GM18507 (cell line): ENCODE data around the gene ZFPL1.
"Not testable (repeated sequence)": the region's sequence is repeated elsewhere in the genome, so short reads cannot be mapped to it uniquely, and the experiment has no call there.

Experiments
- DNase-seq: peaks from one replicate; pipeline ENCODE4 v3.0.0; 2011; ENCODE audit warnings: low read depth; ENCODE audit not compliant: insufficient read length; ENCODE audit errors: extremely low spot score
- FAIRE-seq: peaks from 2 replicates; lab custom pipeline; 2011; peaks lifted over from hg19 to GRCh38; lab: Jason Lieb, UNC

ZFPL1 gene

GRCh38 chr11:65111744-65112545, 27.9 kb downstream of the ZFPL1 start, which contains the start of gene TM7SF2:
TM7SF2 (plus strand) TSS chr11:65111872; CDS start chr11:65112016, 144 bp downstream.
- FAIRE-seq (peak; percentile 91), DNase-seq (peak; percentile 88)

GRCh38 chr11:65112546-65113360, 28.7 kb downstream of the ZFPL1 start:
- FAIRE-seq (peak; percentile 62), DNase-seq (no peak)

- DNase-seq (no peak), FAIRE-seq (no peak)
Observed at GRCh38 chr11:65113361-65113756, 29.3 kb downstream of the ZFPL1 start.

DNA sequence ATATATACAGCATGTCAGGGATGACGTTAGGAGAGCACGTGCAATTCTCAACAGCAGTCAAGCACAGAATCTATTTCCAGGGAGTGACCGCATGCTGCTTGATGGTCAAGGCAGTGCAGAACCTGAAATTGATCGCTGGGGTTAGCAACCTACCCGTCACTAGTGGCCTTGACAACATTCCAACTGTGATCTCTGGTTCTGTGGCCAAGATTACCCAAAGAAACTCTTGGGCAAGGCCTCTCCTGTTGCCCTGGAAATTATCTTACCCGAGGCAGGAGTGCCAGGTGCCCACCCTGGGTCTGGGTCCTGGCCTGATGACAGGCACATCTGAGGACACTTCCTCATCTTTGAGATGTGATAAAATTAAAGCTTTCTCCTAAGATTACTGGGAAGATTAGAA, 29.8 kb downstream of the ZFPL1 start:
- FAIRE-seq = no peak
- no peak for DNase-seq

DNA sequence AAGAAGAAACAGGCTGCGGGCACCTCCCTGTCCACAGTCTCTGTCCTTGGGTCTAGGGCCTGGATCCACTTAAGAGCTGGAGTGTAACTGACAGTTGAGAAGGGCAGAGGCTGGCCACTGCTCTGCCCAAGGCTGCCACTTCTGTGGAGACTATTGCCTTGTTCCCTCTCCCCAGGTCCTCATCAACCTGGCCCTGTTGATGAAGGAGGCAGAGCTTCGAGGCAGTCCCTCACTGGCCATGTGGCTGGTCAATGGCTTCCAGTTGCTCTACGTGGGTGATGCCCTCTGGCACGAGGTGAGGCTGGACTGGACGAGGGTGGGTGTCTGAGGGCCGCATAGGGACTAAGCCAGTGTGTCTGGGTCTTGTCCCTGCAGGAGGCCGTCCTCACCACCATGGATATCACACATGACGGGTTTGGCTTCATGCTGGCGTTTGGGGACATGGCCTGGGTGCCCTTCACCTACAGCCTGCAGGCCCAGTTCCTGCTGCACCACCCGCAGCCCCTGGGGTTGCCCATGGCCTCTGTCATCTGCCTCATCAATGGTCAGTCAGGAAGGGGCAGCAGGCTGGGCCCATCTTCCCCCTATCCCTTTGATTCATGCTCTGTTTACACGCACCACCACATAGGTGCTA, 30.6 kb downstream of the ZFPL1 start:
- DNase-seq (no peak), FAIRE-seq (no peak)

GRCh38 chr11:65115361-65116082, 31.5 kb downstream of the ZFPL1 start:
- DNase-seq (no peak), FAIRE-seq (no peak)

DNA sequence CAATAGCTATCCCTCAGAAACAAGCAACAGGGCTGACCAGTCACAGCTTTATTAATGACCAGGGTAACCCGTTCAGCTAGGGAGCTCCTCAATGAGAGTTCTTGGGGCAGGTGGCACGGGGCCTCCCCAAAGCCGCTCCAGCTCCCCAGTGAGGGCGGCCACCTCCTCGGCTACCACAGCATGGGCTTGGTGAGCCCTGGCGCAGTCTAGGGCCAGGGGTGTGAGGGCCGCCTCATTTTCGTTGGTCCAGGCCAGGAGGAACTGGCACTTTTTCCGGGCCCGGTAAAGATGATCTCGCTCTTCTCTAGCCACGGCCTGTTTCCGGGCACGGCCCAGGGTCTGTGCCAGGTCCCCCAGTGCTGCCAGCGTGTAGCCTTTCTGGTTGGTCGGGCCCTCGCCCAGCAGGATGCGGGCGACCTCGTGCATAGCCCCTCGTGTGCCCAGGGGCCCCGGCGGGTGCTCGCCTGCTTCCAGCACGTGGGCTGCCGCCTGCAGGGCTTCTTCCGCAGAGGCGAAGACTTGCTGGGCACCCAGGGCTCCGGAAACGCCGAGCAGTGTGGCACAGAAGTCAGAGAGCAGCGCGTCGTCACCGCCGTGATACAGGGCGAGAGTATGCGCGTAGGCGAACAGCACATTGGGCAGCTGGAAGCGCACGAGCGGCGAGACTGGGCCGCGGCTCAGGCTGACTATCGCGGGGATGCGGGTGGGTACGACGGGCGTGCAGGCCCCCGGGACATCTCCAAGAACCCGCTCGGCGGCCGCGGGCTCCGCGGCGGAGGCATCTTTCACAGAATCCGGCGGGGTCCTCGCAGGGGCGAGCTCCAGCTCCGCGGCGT, 32.6 kb downstream of the ZFPL1 start:
- DNase-seq (no peak), FAIRE-seq (no peak)

GRCh38 chr11:65117206-65118096, 33.4 kb downstream of the ZFPL1 start, which contains the start of gene ZNHIT2:
ZNHIT2 (minus strand) TSS chr11:65117701; CDS start chr11:65117653, 48 bp downstream.
- FAIRE-seq = peak; percentile 99
- DNase-seq = peak; percentile 82

- DNase-seq = no peak
- no peak for FAIRE-seq
Observed at GRCh38 chr11:65118097-65118837, 34.2 kb downstream of the ZFPL1 start.

DNA sequence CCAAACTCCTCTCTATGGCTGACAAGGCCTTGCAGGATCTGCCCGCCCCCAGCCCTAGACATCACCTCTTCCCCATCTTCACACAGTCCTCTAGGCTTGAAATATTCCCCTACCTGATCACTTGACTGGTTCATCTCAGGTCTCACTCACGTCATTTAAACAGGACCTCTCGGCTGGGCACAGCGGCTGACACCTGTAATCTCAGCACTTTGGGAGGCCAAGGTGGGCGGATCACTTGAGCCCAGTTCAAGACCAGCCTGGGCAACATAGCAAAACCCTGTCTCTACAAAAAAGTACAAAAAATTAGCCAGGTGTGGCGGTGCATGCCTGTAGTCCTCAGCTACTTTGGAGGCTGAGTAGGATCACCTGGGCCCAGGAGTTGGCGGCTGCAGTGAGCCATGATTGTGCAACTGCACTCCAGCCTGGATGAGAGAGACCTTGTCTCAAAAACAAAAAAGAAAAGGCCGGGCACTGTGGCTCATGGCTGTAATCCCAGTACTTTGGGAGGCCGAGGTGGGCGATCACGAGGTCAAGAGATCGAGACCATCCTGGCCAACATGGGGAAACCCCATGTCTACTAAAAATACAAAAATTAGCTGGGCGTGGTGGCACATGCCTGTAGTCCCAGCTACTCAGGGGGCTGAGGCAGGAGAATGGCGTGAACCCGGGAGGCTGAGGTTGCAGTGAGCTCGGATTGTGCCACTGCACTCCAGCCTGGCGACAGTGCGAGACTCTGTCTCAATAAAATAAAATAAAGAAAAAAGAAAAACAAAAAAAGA, 35.1 kb downstream of the ZFPL1 start:
- not testable (repeated sequence) for FAIRE-seq, DNase-seq

- FAIRE-seq (no peak), DNase-seq (no peak)
Observed at GRCh38 chr11:65119670-65119995, 35.6 kb downstream of the ZFPL1 start.

DNA sequence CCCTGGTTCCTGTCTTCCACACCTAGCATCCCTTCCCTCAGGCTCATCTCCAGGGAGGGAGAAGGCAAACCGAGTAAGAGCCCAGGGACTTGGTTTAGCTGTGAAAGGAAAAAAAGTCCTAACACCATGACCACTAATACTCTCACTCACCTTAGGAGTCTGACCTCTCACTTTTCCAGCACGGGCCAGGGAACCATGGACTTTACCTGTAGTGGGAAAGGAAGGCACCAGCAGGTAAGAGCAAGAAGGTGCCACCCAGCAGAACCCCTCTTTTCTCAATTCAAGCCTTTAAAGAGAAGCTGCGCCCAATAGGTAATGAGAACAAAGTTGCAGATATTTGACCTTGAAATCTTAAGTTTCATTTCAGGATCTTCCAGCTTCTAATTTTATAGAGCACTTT, 36.8 kb downstream of the ZFPL1 start:
- FAIRE-seq (no peak), DNase-seq (no peak)

GRCh38 chr11:65121447-65121864, 37.4 kb downstream of the ZFPL1 start:
- FAIRE-seq = no peak

GRCh38 chr11:65121865-65122696, 38.1 kb downstream of the ZFPL1 start, which contains the start of the genes FAU and MRPL49:
FAU (minus strand) TSS chr11:65122134; CDS start chr11:65121813, 321 bp downstream.
MRPL49 (plus strand) TSS chr11:65122321; CDS start chr11:65122347, 26 bp downstream.
- FAIRE-seq (peak; percentile 98), DNase-seq (peak; percentile 90)

More at GRCh38 chr11:65121447-65121864, 37.4 kb downstream of the ZFPL1 start:
- DNase-seq = no peak

- FAIRE-seq = no peak
- DNase-seq = no peak
Observed at GRCh38 chr11:65124480-65125196, 40.6 kb downstream of the ZFPL1 start.
